ENCODE data around the gene PRR33. TPM values are rescaled to one million over a fixed set of nuclear protein-coding genes. Genes with fewer than 3 reads are reported as not detected.

Gene PRR33
- total RNA-seq, 1 donor from 2014 or later: not detected

DNA sequence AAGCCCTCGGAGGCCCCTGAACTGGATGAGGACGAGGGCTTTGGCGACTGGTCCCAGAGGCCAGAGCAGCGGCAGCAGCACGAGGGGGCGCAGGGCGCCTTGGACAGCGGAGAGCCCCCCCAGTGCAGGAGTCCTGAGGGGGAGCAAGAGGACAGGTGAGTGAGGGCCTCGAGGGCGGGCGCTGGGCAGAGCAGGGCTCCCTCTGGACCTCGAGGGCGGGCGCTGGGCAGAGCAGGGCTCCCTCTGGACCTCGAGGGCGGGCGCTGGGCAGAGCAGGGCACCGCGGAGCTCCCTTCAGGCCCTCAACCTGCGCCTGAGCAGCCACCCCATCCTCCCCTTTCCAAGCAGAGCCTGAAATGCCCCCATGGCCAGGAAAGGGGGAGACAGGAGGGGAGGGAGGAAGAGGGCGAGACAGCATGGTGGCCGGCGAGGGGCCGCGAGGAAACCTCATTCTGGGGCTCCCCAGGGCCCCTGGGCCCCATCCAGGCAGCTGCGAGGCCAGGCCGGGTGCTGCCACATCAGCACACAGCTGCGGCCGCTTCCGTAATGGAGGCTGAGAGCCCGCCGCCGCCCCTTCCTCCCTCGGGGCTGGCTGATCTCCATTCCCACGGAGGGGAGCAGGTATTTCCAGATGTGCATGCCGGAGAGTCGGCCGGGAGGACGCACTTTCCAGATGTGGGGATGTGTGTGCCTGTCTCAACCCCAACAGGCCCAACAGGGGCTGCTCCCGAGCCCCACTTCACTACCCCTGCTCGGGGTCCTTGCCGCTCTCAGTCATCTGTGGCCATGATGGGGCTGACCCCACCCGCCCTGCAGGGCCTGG, 10.0 kb downstream of the PRR33 start:
- Mint-ChIP-seq H3K4me1 (ENCODE audit: low read depth, unreplicated experiment) (no peaks in the 10 kb centered on the region), H3K4me3 (ENCODE audit: unreplicated experiment) (no peak overlapping the region), H3K36me3 (ENCODE audit: low read depth, unreplicated experiment) (no peaks in the 10 kb centered on the region), H3K27me3 (ENCODE audit: low read depth, unreplicated experiment) (no peaks in the 10 kb centered on the region), H3K9me3 (ENCODE audit: unreplicated experiment) (no peaks in the 10 kb centered on the region), H3K27ac (ENCODE audit: unreplicated experiment) (no peak overlapping the region)
- FAIRE-seq (no peak), DNase-seq (ENCODE audit: low read depth) (no peak)
- Histone ChIP-seq H3K79me2 (ENCODE audit: insufficient read depth, low read length) (no peaks in the 10 kb centered on the region), H3K27ac (ENCODE audit: low read depth, low read length) (no peak overlapping the region), H3K36me3 (ENCODE audit: insufficient read depth, low read length) (no peaks in the 10 kb centered on the region), H3K4me1 (ENCODE audit: insufficient read depth, low read length) (peaks cover 2% of the 10 kb centered on the region), H3K9ac (ENCODE audit: low read length) (no peak overlapping the region), H3K27me3 (ENCODE audit: insufficient read depth, low read length) (peaks cover 2% of the 10 kb centered on the region), H3K4me2 (ENCODE audit: low read length) (no peak overlapping the region), H3K9me3 (ENCODE audit: insufficient read depth, low read depth, low read length) (no peaks in the 10 kb centered on the region), H4K20me1 (ENCODE audit: insufficient read depth, low read length) (no peaks in the 10 kb centered on the region), H3K4me3 (ENCODE audit: insufficient read depth, low read depth, low read length) (no peak overlapping the region), H2AFZ (ENCODE audit: low read depth, low read length) (no peak overlapping the region)
- TF ChIP-seq, protein P1, sequence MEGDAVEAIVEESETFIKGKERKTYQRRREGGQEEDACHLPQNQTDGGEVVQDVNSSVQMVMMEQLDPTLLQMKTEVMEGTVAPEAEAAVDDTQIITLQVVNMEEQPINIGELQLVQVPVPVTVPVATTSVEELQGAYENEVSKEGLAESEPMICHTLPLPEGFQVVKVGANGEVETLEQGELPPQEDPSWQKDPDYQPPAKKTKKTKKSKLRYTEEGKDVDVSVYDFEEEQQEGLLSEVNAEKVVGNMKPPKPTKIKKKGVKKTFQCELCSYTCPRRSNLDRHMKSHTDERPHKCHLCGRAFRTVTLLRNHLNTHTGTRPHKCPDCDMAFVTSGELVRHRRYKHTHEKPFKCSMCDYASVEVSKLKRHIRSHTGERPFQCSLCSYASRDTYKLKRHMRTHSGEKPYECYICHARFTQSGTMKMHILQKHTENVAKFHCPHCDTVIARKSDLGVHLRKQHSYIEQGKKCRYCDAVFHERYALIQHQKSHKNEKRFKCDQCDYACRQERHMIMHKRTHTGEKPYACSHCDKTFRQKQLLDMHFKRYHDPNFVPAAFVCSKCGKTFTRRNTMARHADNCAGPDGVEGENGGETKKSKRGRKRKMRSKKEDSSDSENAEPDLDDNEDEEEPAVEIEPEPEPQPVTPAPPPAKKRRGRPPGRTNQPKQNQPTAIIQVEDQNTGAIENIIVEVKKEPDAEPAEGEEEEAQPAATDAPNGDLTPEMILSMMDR (IDR thresholded peaks at IDR 0.05; ENCODE audit: insufficient read depth, low read depth, low read length): no peak
- no peak for TF ChIP-seq EZH2 (IDR thresholded peaks at IDR 0.05; ENCODE audit: insufficient read depth, low read length)

DNA sequence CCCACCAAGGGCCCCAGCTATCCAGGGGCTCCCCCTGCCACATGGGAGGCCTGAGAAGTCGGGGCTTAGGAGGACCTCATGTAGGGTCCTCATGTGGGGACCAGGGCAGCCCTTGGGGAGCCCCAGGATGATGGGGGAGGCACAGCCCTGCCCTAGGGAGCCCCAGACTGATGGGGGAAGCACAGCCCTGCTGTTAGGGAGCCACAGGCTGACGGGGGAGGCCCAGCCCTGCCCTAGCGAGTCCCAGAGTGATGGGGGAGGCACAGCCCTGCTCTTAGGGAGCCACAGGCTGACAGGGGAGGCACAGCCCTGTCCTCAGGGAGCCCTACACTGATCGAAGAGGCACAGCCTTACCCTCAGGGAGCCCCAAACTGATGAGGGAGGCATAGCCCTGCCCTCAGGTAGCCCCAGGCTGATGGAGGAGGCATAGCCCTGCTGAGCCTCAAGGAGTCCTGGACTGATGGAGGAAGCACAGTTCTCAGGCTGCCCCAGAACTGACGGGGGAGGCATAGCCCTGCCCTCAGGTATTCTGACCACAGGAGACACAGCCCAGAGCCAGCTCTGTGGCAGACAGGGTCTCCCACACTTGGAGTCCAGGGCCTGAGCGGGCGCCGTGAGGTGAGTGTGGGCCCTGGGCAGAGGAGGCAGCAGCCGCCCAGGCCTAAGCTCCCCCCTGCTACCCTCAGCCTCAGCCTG, 10.8 kb downstream of the PRR33 start:
- H3K27ac ChIP-seq (ENCODE audit: low read depth, low read length): no peak overlapping the region
- no peaks in the 10 kb centered on the region for H3K79me2 ChIP-seq (ENCODE audit: insufficient read depth, low read length)
- H4K20me1 ChIP-seq (ENCODE audit: insufficient read depth, low read length): no peaks in the 10 kb centered on the region
- H3K36me3 ChIP-seq (ENCODE audit: insufficient read depth, low read length): no peaks in the 10 kb centered on the region
- Mint-ChIP-seq H3K27me3 (ENCODE audit: low read depth, unreplicated experiment) (no peaks in the 10 kb centered on the region), H3K36me3 (ENCODE audit: low read depth, unreplicated experiment) (no peaks in the 10 kb centered on the region), H3K9me3 (ENCODE audit: unreplicated experiment) (no peaks in the 10 kb centered on the region), H3K4me3 (ENCODE audit: unreplicated experiment) (no peak overlapping the region), H3K27ac (ENCODE audit: unreplicated experiment) (no peak overlapping the region), H3K4me1 (ENCODE audit: low read depth, unreplicated experiment) (no peaks in the 10 kb centered on the region)
- DNase-seq (ENCODE audit: low read depth): no peak
- H2AFZ ChIP-seq (ENCODE audit: low read depth, low read length): peak overlapping the region; percentile 77
- H3K27me3 ChIP-seq (ENCODE audit: insufficient read depth, low read length): peaks cover 2% of the 10 kb centered on the region
- FAIRE-seq: no peak
- H3K9ac ChIP-seq (ENCODE audit: low read length): peak overlapping the region; percentile 58
- peaks cover 8% of the 10 kb centered on the region for H3K4me1 ChIP-seq (ENCODE audit: insufficient read depth, low read length)
- TF ChIP-seq, protein P1 (IDR thresholded peaks at IDR 0.05; ENCODE audit: insufficient read depth, low read depth, low read length): no peak
- TF ChIP-seq EZH2 (IDR thresholded peaks at IDR 0.05; ENCODE audit: insufficient read depth, low read length): no peak
- no peaks in the 10 kb centered on the region for H3K9me3 ChIP-seq (ENCODE audit: insufficient read depth, low read depth, low read length)
- H3K4me3 ChIP-seq (ENCODE audit: insufficient read depth, low read depth, low read length): no peak overlapping the region
- no peak overlapping the region for H3K4me2 ChIP-seq (ENCODE audit: low read length)

Data from astrocyte (in vitro differentiated cells and primary cell).